ENCODE results near the gene CFDP1.

The CFDP1 gene

GRCh38 chr16:75251280-75252048 lies 181.8 kb downstream of the CFDP1 start, which contains the start of gene BCAR1:
Gene BCAR1, minus strand, starts transcription at chr16:75251624. Its CDS starts 142 bp downstream, at chr16:75251482.
- H2AFZ ChIP-seq (ENCODE audit: low read length) = no peak within 1 kb of the TSS
- H3K9me2 ChIP-seq (ENCODE audit: low read depth, low read length) = no peaks in the 10 kb centered on the region
- H3F3A ChIP-seq (ENCODE audit: insufficient read depth, low read length) = no peaks in the 10 kb centered on the region
- no peaks in the 10 kb centered on the region for H4K20me1 ChIP-seq (ENCODE audit: insufficient read depth, low read length)
- no peaks in the 10 kb centered on the region for H3K9me3 ChIP-seq (ENCODE audit: low read length)
- H3K36me3 ChIP-seq (ENCODE audit: insufficient read depth, low read length) = no peaks in the 10 kb centered on the region
- H3K27me3 ChIP-seq (ENCODE audit: insufficient read depth, low read length) = peaks cover 15% of the 10 kb centered on the region; the same call in 1 of the 2 replicates
- peak within 1 kb of the TSS; percentile 76 for H3K4me2 ChIP-seq (ENCODE audit: low read length)
- no peak within 1 kb of the TSS for H3K27ac ChIP-seq (ENCODE audit: low read depth, low read length, poor library complexity, severe bottlenecking)
- TF ChIP-seq CTCF (IDR thresholded peaks at IDR 0.05; ENCODE audit: low read length) = no peak
- peak within 1 kb of the TSS; percentile 62 for H3K9ac ChIP-seq (ENCODE audit: low read length)
- H3K79me2 ChIP-seq (ENCODE audit: insufficient read depth, low read length) = no peaks in the 10 kb centered on the region
- H3K4me3 ChIP-seq (ENCODE audit: low read depth, low read length, poor library complexity, severe bottlenecking) = peak within 1 kb of the TSS; percentile 68
- H3K4me1 ChIP-seq (ENCODE audit: insufficient read depth, low read length, severe bottlenecking) = peaks cover 11% of the 10 kb centered on the region

GRCh38 chr16:75250809-75251279 lies 182.5 kb downstream of the CFDP1 start:
- peaks cover 11% of the 10 kb centered on the region for H3K4me1 ChIP-seq (ENCODE audit: insufficient read depth, low read length, severe bottlenecking)
- H2AFZ ChIP-seq (ENCODE audit: low read length) = no peak overlapping the region

GRCh38 chr16:75250089-75250808 lies 183.1 kb downstream of the CFDP1 start:
- Histone ChIP-seq H3K79me2 (ENCODE audit: insufficient read depth, low read length) (no peaks in the 10 kb centered on the region), H3K27ac (ENCODE audit: low read depth, low read length, poor library complexity, severe bottlenecking) (no peak overlapping the region), H3K4me3 (ENCODE audit: low read depth, low read length, poor library complexity, severe bottlenecking) (peak overlapping the region; percentile 68), H2AFZ (ENCODE audit: low read length) (no peak overlapping the region), H3F3A (ENCODE audit: insufficient read depth, low read length) (no peaks in the 10 kb centered on the region), H3K9me3 (ENCODE audit: low read length) (no peaks in the 10 kb centered on the region), H3K4me2 (ENCODE audit: low read length) (peak overlapping the region; percentile 76), H3K9ac (ENCODE audit: low read length) (peak overlapping the region; percentile 62; the same call in 1 of the 2 replicates), H3K9me2 (ENCODE audit: low read depth, low read length) (no peaks in the 10 kb centered on the region), H3K27me3 (ENCODE audit: insufficient read depth, low read length) (peaks cover 12% of the 10 kb centered on the region; the same call in 1 of the 2 replicates), H3K4me1 (ENCODE audit: insufficient read depth, low read length, severe bottlenecking) (peaks cover 11% of the 10 kb centered on the region), H3K36me3 (ENCODE audit: insufficient read depth, low read length) (no peaks in the 10 kb centered on the region), H4K20me1 (ENCODE audit: insufficient read depth, low read length) (no peaks in the 10 kb centered on the region)
- TF ChIP-seq EZH2 (IDR thresholded peaks at IDR 0.05; ENCODE audit: borderline replicate concordance, low read length) (no peak), CTCF (IDR thresholded peaks at IDR 0.05; ENCODE audit: low read length) (no peak)

More at GRCh38 chr16:75250809-75251279, 182.5 kb downstream of the CFDP1 start:
- peak overlapping the region; percentile 68 for H3K4me3 ChIP-seq (ENCODE audit: low read depth, low read length, poor library complexity, severe bottlenecking)
- no peak overlapping the region for H3K27ac ChIP-seq (ENCODE audit: low read depth, low read length, poor library complexity, severe bottlenecking)
- H3K79me2 ChIP-seq (ENCODE audit: insufficient read depth, low read length) = no peaks in the 10 kb centered on the region
- H3K9me3 ChIP-seq (ENCODE audit: low read length) = no peaks in the 10 kb centered on the region
- no peaks in the 10 kb centered on the region for H3K9me2 ChIP-seq (ENCODE audit: low read depth, low read length)
- peak overlapping the region; percentile 76 for H3K4me2 ChIP-seq (ENCODE audit: low read length)
- H3K36me3 ChIP-seq (ENCODE audit: insufficient read depth, low read length) = no peaks in the 10 kb centered on the region
- H4K20me1 ChIP-seq (ENCODE audit: insufficient read depth, low read length) = no peaks in the 10 kb centered on the region
- TF ChIP-seq CTCF (IDR thresholded peaks at IDR 0.05; ENCODE audit: low read length) (no peak), EZH2 (IDR thresholded peaks at IDR 0.05; ENCODE audit: borderline replicate concordance, low read length) (no peak; the same call in 1 of the 2 replicates)
- no peaks in the 10 kb centered on the region for H3F3A ChIP-seq (ENCODE audit: insufficient read depth, low read length)
- peak overlapping the region; percentile 62 for H3K9ac ChIP-seq (ENCODE audit: low read length)
- H3K27me3 ChIP-seq (ENCODE audit: insufficient read depth, low read length) = peaks cover 12% of the 10 kb centered on the region; the same call in 1 of the 2 replicates

All from OCI-LY1 (cell line).